Calu3 (cell line): ENCODE results near the gene COL20A1. TPM values are rescaled to one million over a fixed set of nuclear protein-coding genes. Genes with fewer than 3 reads are reported as not detected.

Experiments
- BruUV-seq: library from RNA; stranded (reverse); fragments of 400-500 nt; replicated peaks from 2 replicates; lab custom pipeline; 2021; lab: Mats Ljungman, UMichigan
- CTCF ChIA-PET: fragments of 300-600 bp; sonication (Branson Sonifier 250); formaldehyde crosslinking; loops from one replicate; lab custom pipeline; 2022; ENCODE audit warnings: antibody characterized with exemption; lab: Charles Lee
- DNase-seq: peaks from one replicate; pipeline ENCODE4 v3.0.0; 2022
- H3K27ac Mint-ChIP-seq: one replicate; pipeline ENCODE4 v1.8.0; 2022; ENCODE audit warnings: mixed read lengths; ENCODE audit not compliant: unreplicated experiment
- H3K27me3 Mint-ChIP-seq: one replicate; pipeline ENCODE4 v1.8.0; 2022; ENCODE audit warnings: mixed read lengths; ENCODE audit not compliant: unreplicated experiment
- H3K36me3 Mint-ChIP-seq: one replicate; pipeline ENCODE4 v1.8.0; 2022; ENCODE audit warnings: mild to moderate bottlenecking, moderate library complexity, mixed read lengths; ENCODE audit not compliant: insufficient read depth, unreplicated experiment
- H3K4me1 Mint-ChIP-seq: one replicate; pipeline ENCODE4 v1.8.0; 2022; ENCODE audit warnings: mild to moderate bottlenecking, low read depth, mixed read lengths; ENCODE audit not compliant: unreplicated experiment
- H3K4me3 Mint-ChIP-seq: one replicate; pipeline ENCODE4 v1.8.0; 2022; ENCODE audit warnings: mild to moderate bottlenecking, low read depth, moderate library complexity, mixed read lengths; ENCODE audit not compliant: unreplicated experiment
- H3K9me3 Mint-ChIP-seq: one replicate; pipeline ENCODE4 v1.8.0; 2022; ENCODE audit warnings: low read depth, mixed read lengths; ENCODE audit not compliant: unreplicated experiment
- CTCF ChIP-seq: fragments of 200-600 bp; IDR thresholded peaks from one replicate; pipeline ENCODE4 v1.8.0; 2022; ENCODE audit warnings: antibody characterized with exemption; ENCODE audit not compliant: unreplicated experiment
- intact Hi-C: fragments of 100-400 bp; cut with micrococcal nuclease; formaldehyde crosslinking; loops from one replicate; pipeline ENCODE4 v1.10.0; 2022; ENCODE audit not compliant: unreplicated experiment
- total RNA-seq: library from RNA; stranded (reverse); gene quantifications from 2 replicates; pipeline ENCODE4 v1.2.3, GENCODE V29; 2022

COL20A1 gene
- total RNA-seq, 1 experiment from 2014 or later, result not detected

GRCh38 chr20:63265891-63266515 lies 27.0 kb upstream of the COL20A1 start:
- TF ChIP-seq CTCF, result no peak
- Mint-ChIP-seq H3K9me3 (no peaks in the 10 kb centered on the region), H3K4me3 (no peak overlapping the region), H3K36me3 (no peaks in the 10 kb centered on the region), H3K27ac (no peak overlapping the region), H3K27me3 (peaks cover 80% of the 10 kb centered on the region), H3K4me1 (no peaks in the 10 kb centered on the region)
- CTCF ChIA-PET, result interaction anchor here (1.2 kb wide), 1 partner anchor 42 kb away, joined by 4 read pairs; no protein-coding TSS in a partner anchor
- intact Hi-C loops, result no loop called here
- no peak for DNase-seq
- no TSS peak for BruUV-seq

GRCh38 chr20:63267691-63268090 lies 25.3 kb upstream of the COL20A1 start:
- H3K9me3 Mint-ChIP-seq, result no peaks in the 10 kb centered on the region
- no peak for DNase-seq
- CTCF ChIA-PET, result interaction anchor here (0.6 kb wide), 1 partner anchor 458 kb away, joined by 3 read pairs; no protein-coding TSS in a partner anchor
- BruUV-seq, result no TSS peak
- intact Hi-C loops, result no loop called here
- H3K27me3 Mint-ChIP-seq, result peaks cover 63% of the 10 kb centered on the region
- H3K27ac Mint-ChIP-seq, result no peak overlapping the region
- no peak for TF ChIP-seq CTCF
- no peak overlapping the region for H3K4me3 Mint-ChIP-seq
- peaks cover 16% of the 10 kb centered on the region for H3K36me3 Mint-ChIP-seq
- peaks cover 8% of the 10 kb centered on the region for H3K4me1 Mint-ChIP-seq

GRCh38 chr20:63268256-63268655 lies 24.7 kb upstream of the COL20A1 start:
- H3K36me3 Mint-ChIP-seq, result peaks cover 22% of the 10 kb centered on the region
- no peaks in the 10 kb centered on the region for H3K9me3 Mint-ChIP-seq
- no peak overlapping the region for H3K27ac Mint-ChIP-seq
- intact Hi-C loops, result no loop called here
- peaks cover 57% of the 10 kb centered on the region for H3K27me3 Mint-ChIP-seq
- no peak overlapping the region for H3K4me3 Mint-ChIP-seq
- DNase-seq, result no peak
- peaks cover 8% of the 10 kb centered on the region for H3K4me1 Mint-ChIP-seq
- no TSS peak for BruUV-seq
- no peak for TF ChIP-seq CTCF
- CTCF ChIA-PET, result interaction anchor here (0.6 to 1.3 kb wide), 2 partner anchors 15 to 457 kb away, joined by 3 read pairs; no protein-coding TSS in a partner anchor

- Mint-ChIP-seq H3K9me3 (no peaks in the 10 kb centered on the region), H3K4me1 (peaks cover 13% of the 10 kb centered on the region), H3K27ac (no peak overlapping the region), H3K27me3 (peaks cover 51% of the 10 kb centered on the region), H3K4me3 (no peak overlapping the region), H3K36me3 (peaks cover 28% of the 10 kb centered on the region)
- no peak for TF ChIP-seq CTCF
- DNase-seq, result no peak
- intact Hi-C loops, result no loop called here
- CTCF ChIA-PET, result interaction anchor here (1.3 kb wide), 1 partner anchor 16 kb away, joined by 3 read pairs; no protein-coding TSS in a partner anchor
- no TSS peak for BruUV-seq
Observed at GRCh38 chr20:63268671-63269439, 24.1 kb upstream of the COL20A1 start.
